Muscle layer of colon (tissue), 2 donors: ENCODE measurements around the gene GNMT.

Experiments
- H3K27ac ChIP-seq: one replicate; pipeline ENCODE4 v1.7.0; 2013; ENCODE audit warnings: low read depth, mild to moderate bottlenecking, low read length, moderate library complexity
- H3K27me3 ChIP-seq, 2 donors: one replicate each; pipeline ENCODE4 v1.7.0; 2013; ENCODE audit warnings: low read length in 2 of 2, mild to moderate bottlenecking in 2 of 2; ENCODE audit not compliant: insufficient read depth in 2 of 2, control insufficient read depth in 1 of 2
- H3K36me3 ChIP-seq: one replicate; pipeline ENCODE4 v1.7.0; 2013; ENCODE audit warnings: mild to moderate bottlenecking, low read length; ENCODE audit not compliant: insufficient read depth
- H3K4me1 ChIP-seq: one replicate; pipeline ENCODE4 v1.7.0; 2013; ENCODE audit warnings: mild to moderate bottlenecking, low read length; ENCODE audit not compliant: insufficient read depth
- H3K4me3 ChIP-seq, 2 donors: one replicate each; pipeline ENCODE4 v1.7.0; 2013; ENCODE audit warnings: low read length in 2 of 2, low read depth in 1 of 2, mild to moderate bottlenecking in 1 of 2, moderate library complexity in 1 of 2
- H3K9ac ChIP-seq: one replicate; pipeline ENCODE4 v1.7.0; 2013; ENCODE audit warnings: low read length
- H3K9me3 ChIP-seq: one replicate; pipeline ENCODE4 v1.7.0; 2013; ENCODE audit warnings: mild to moderate bottlenecking, low read length
- donor health status: abdominal sarcoma.
- donor health status: Adenocarcinoma of cecum.

The GNMT gene

DNA sequence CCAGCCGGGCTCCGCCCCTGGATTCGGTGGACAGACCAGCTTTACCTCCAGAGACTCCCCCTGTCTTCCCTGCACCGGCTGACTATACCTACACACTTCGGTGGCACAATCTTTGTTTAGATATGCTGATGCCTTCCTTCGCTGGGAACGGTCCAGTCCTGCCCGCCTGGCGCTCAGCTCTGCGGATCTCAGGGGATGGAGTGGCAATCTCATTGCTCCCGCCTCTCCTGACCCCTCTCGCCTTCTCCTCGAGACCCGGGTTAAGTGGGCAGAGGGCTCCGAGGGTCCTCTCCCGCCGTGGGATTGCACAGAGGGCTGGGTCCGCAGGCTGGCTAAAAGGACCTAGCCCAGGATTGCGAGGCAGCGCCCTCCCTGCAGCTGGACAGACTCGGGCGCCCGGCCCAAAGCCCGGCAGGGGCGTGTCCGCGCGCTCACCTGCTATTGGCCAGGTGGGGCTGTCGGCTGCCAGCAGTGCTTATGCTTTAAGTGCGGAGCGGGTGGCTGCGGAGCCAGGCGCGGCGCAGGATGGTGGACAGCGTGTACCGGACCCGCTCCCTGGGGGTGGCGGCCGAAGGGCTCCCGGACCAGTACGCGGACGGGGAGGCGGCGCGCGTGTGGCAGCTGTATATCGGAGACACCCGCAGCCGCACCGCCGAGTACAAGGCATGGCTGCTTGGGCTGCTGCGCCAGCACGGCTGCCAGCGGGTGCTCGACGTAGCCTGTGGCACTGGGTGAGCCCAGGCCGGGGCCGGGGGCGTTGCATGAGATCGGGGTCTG is at the start of gene GNMT:
Gene GNMT (plus strand): TSS at position 512 of the 777 bp plus-strand sequence. CDS start 14 bp downstream, at position 526.
- Histone ChIP-seq H3K9ac (peak within 1 kb of the TSS; percentile 1), H3K27ac (no peak within 1 kb of the TSS), H3K4me3 (peak within 1 kb of the TSS; percentile 56 to 57), H3K4me1 (peaks cover 11% of the 10 kb centered on the region), H3K9me3 (no peaks in the 10 kb centered on the region), H3K36me3 (peaks cover 15% of the 10 kb centered on the region), H3K27me3 (peaks cover 0 to 4% of the 10 kb centered on the region in 2 donors)

GRCh38 chr6:42911171-42912021 is 49.2 kb upstream of the GNMT start:
- H3K4me1 ChIP-seq: no peaks in the 10 kb centered on the region
- H3K36me3 ChIP-seq: no peaks in the 10 kb centered on the region
- no peak overlapping the region for H3K9ac ChIP-seq
- no peak overlapping the region for H3K4me3 ChIP-seq
- H3K27ac ChIP-seq: no peak overlapping the region
- peaks cover 0 to 15% of the 10 kb centered on the region in 2 donors for H3K27me3 ChIP-seq
- no peaks in the 10 kb centered on the region for H3K9me3 ChIP-seq

GRCh38 chr6:42914546-42914945 is 46.0 kb upstream of the GNMT start:
- no peak overlapping the region for H3K9ac ChIP-seq
- no peaks in the 10 kb centered on the region for H3K36me3 ChIP-seq
- H3K9me3 ChIP-seq: no peaks in the 10 kb centered on the region
- no peak overlapping the region for H3K27ac ChIP-seq
- no peak overlapping the region for H3K4me3 ChIP-seq
- peaks cover 0 to 15% of the 10 kb centered on the region in 2 donors for H3K27me3 ChIP-seq
- no peaks in the 10 kb centered on the region for H3K4me1 ChIP-seq

DNA sequence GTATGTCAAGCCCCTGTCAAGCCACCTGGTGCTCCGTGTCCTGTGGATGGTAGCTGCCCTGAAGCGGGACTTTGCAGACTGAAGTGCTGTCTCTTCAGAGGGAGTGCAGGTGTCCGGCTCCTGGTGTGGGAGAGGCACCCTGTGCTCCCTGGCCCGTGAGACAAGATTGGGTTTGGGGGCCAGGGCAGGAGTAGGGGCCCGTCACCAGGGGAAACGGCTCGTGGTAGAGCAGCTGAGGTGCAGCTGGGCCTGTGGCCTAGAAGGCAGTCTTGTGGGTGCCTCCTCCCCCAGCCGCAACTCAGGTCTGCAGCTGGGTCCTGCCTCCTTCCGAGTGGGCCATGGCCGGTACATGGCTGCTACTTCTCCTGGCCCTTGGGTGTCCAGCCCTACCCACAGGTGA is 44.8 kb upstream of the GNMT start, which contains the start of gene PTCRA:
Gene PTCRA (plus strand): TSS at position 322 of the 400 bp plus-strand sequence. CDS start 17 bp downstream, at position 339.
- H3K4me3 ChIP-seq: no peak within 1 kb of the TSS
- no peak within 1 kb of the TSS for H3K9ac ChIP-seq

GRCh38 chr6:42916288-42916687 is 44.3 kb upstream of the GNMT start:
- no peak overlapping the region for H3K9ac ChIP-seq
- no peaks in the 10 kb centered on the region for H3K36me3 ChIP-seq
- H3K27ac ChIP-seq: no peak overlapping the region
- no peaks in the 10 kb centered on the region for H3K4me1 ChIP-seq
- H3K27me3 ChIP-seq: peaks cover 0 to 8% of the 10 kb centered on the region in 2 donors
- no peak overlapping the region for H3K4me3 ChIP-seq
- H3K9me3 ChIP-seq: no peaks in the 10 kb centered on the region

More for the DNA sequence above, 44.8 kb upstream of the GNMT start, which contains the start of gene PTCRA:
- H3K9me3 ChIP-seq: no peaks in the 10 kb centered on the region
- no peaks in the 10 kb centered on the region for H3K36me3 ChIP-seq
- no peaks in the 10 kb centered on the region for H3K4me1 ChIP-seq
- H3K27me3 ChIP-seq: peaks cover 0 to 14% of the 10 kb centered on the region in 2 donors
- no peak within 1 kb of the TSS for H3K27ac ChIP-seq

DNA sequence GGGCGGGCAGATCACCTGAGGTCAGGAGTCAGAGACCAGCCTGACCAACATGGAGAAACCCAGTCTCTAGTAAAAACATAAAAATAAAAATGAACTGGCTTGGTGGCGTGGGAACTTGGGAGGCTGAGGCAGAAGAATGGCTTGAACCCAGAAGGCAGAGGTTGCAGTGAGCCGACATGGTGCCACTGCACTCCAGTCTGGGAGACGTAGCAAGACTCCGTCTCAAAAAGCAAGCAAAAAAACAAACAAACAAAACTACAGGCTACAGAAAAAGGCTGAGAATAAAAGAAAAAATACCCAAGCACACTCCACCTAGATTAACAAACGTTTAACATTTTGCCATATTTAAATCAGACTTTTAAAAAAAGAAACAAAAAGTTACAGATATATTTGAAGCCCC is 38.8 kb upstream of the GNMT start:
- H3K4me1 ChIP-seq: no peaks in the 10 kb centered on the region
- H3K9ac ChIP-seq: no peak overlapping the region
- no peak overlapping the region for H3K4me3 ChIP-seq
- no peaks in the 10 kb centered on the region for H3K9me3 ChIP-seq
- H3K36me3 ChIP-seq: no peaks in the 10 kb centered on the region
- peaks cover 0 to 12% of the 10 kb centered on the region in 2 donors for H3K27me3 ChIP-seq
- H3K27ac ChIP-seq: no peak overlapping the region

GRCh38 chr6:42923666-42924065 is 36.9 kb upstream of the GNMT start:
- no peaks in the 10 kb centered on the region for H3K9me3 ChIP-seq
- H3K4me1 ChIP-seq: no peaks in the 10 kb centered on the region
- H3K36me3 ChIP-seq: no peaks in the 10 kb centered on the region
- no peak overlapping the region for H3K9ac ChIP-seq
- H3K27ac ChIP-seq: no peak overlapping the region
- peaks cover 0 to 12% of the 10 kb centered on the region in 2 donors for H3K27me3 ChIP-seq
- no peak overlapping the region for H3K4me3 ChIP-seq

GRCh38 chr6:42925248-42925857 is 35.2 kb upstream of the GNMT start:
- no peaks in the 10 kb centered on the region for H3K36me3 ChIP-seq
- H3K9me3 ChIP-seq: no peaks in the 10 kb centered on the region
- no peak overlapping the region for H3K4me3 ChIP-seq
- no peak overlapping the region for H3K9ac ChIP-seq
- H3K27me3 ChIP-seq: peaks cover 0 to 12% of the 10 kb centered on the region in 2 donors
- no peak overlapping the region for H3K27ac ChIP-seq
- peaks cover 6% of the 10 kb centered on the region for H3K4me1 ChIP-seq

DNA sequence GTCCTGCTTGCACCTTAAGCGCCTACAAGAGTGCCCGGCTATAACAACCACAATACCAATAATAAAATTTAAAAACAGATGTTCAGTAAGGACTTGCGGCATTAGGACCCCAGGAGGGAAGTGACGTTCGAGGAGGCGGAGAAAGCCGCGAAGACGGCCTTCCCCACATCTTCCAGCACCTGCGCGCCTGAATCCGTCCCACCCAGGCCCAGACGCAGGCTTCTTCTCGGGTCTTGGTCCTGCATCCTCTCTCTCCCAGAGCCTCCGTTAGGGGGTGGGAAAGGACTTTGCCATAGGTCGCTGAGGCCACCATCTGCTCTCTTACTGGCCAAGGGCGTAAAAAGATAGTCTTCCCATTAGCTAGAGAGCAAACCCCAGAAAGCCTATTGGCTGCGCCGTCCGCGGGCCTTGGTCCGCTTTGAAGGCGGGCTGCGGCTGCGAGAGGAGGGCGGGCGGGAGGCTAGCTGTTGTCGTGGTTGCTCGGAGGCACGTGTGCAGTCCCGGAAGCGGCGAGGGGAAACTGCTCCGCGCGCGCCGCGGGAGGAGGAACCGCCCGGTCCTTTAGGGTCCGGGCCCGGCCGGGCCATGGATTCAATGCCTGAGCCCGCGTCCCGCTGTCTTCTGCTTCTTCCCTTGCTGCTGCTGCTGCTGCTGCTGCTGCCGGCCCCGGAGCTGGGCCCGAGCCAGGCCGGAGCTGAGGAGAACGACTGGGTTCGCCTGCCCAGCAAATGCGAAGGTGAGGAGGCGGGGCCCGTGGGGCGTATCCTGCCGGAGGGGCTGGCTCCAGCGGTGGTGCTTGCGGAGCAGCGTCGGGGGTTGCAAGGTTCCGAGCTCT is 31.4 kb upstream of the GNMT start, which contains the start of gene CNPY3:
Gene CNPY3 (plus strand): TSS at position 495 of the 835 bp plus-strand sequence. CDS start 91 bp downstream, at position 586.
- Histone ChIP-seq H3K27me3 (peaks cover 0 to 6% of the 10 kb centered on the region in 2 donors), H3K27ac (peak within 1 kb of the TSS; percentile 90), H3K36me3 (peaks cover 5% of the 10 kb centered on the region), H3K4me3 (peak within 1 kb of the TSS; percentile 61 to 86), H3K9me3 (no peaks in the 10 kb centered on the region), H3K4me1 (peaks cover 16% of the 10 kb centered on the region), H3K9ac (peak within 1 kb of the TSS; percentile 87)

DNA sequence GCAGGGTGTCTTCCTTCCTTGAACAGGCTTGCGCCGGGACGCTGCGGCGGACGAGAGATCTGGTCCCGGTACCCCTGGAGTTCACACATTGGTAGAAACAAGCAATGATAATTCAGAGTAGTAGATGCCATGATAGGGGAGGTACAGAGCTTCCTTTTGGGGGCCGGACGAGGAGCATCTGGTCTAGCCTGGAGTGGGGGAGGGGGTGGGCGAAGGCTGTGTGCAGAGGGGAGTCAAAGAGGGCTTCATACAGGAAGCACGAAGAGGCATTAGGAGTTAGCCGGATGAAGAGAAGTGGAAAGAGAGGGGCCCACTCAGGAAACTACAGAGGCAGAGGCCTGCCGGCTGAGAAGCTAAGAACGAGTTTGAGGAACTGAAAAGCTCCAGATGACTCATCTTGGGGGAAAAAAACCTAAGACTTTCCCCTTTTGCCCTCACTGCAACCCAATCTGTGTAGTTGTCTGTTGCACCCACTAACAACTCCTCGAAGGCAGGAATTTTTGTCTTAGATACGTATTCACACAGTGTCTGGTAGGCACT is 30.7 kb upstream of the GNMT start:
- H3K4me3 ChIP-seq: peak overlapping the region; percentile 61 to 86
- H3K9me3 ChIP-seq: no peaks in the 10 kb centered on the region
- peaks cover 0 to 5% of the 10 kb centered on the region in 2 donors for H3K27me3 ChIP-seq
- peaks cover 5% of the 10 kb centered on the region for H3K36me3 ChIP-seq
- H3K4me1 ChIP-seq: peaks cover 16% of the 10 kb centered on the region
- H3K27ac ChIP-seq: peak overlapping the region; percentile 90
- H3K9ac ChIP-seq: peak overlapping the region; percentile 87
